HepG2 (cell line): ENCODE results near the gene IGDCC3. TPM values are rescaled to one million over a fixed set of nuclear protein-coding genes. Genes with fewer than 3 reads are reported as not detected.

Experiments
- AHDC1 ChIP-seq: sonication (generic); formaldehyde crosslinking; IDR thresholded peaks from 2 replicates; pipeline ENCODE4 v1.5.1; 2020; ENCODE audit warnings: mild to moderate bottlenecking, missing genetic modification reagents, borderline replicate concordance
- FOXC1 ChIP-seq: sonication (generic); formaldehyde crosslinking; IDR thresholded peaks from 2 replicates; pipeline ENCODE4 v1.8.0; 2022; ENCODE audit warnings: mild to moderate bottlenecking, missing genetic modification reagents, borderline replicate concordance
- MBNL3 ChIP-seq: fragments of 250-450 bp; sonication (Bioruptor Pico); conservative IDR thresholded peaks from 2 replicates; pipeline ENCODE4 v1.8.0; 2022; ENCODE audit warnings: mild to moderate bottlenecking, inconsistent platforms
- PHB2 ChIP-seq: fragments of 450-650 bp; IDR thresholded peaks from 2 replicates; pipeline ENCODE4 v1.6.1; 2018; ENCODE audit not compliant: partially characterized antibody
- POLR2AphosphoS2 ChIP-seq: IDR thresholded peaks from 2 replicates; pipeline ENCODE4 v1.6.1; 2011; ENCODE audit warnings: low read depth, low read length, improper control_type of control experiment
- SIX4 ChIP-seq: sonication (generic); formaldehyde crosslinking; IDR thresholded peaks from 2 replicates; pipeline ENCODE4 v1.4.0; 2020; ENCODE audit warnings: missing genetic modification reagents
- SP4 ChIP-seq: sonication (generic); formaldehyde crosslinking; IDR thresholded peaks from 2 replicates; pipeline ENCODE4 v1.8.1; 2023; ENCODE audit warnings: mild to moderate bottlenecking, missing genetic modification reagents
- TIGD3 ChIP-seq: sonication (generic); formaldehyde crosslinking; IDR thresholded peaks from 2 replicates; pipeline ENCODE4 v1.5.1; 2020; ENCODE audit warnings: mild to moderate bottlenecking, missing genetic modification reagents, borderline replicate concordance
- ZNF24 ChIP-seq: fragments of 450-650 bp; IDR thresholded peaks from 2 replicates; pipeline ENCODE4 v1.6.1; 2017; ENCODE audit warnings: antibody characterized with exemption, mild to moderate bottlenecking
- ZNF614 ChIP-seq: IDR thresholded peaks from 2 replicates; pipeline ENCODE4 v1.6.1; 2018; ENCODE audit warnings: missing biosample characterization, missing genetic modification reagents, inconsistent platforms, borderline replicate concordance
- ZNF639 ChIP-seq: conservative IDR thresholded peaks from 2 replicates; pipeline ENCODE4 v1.6.1; 2018; ENCODE audit warnings: missing genetic modification reagents
- ZSCAN21 ChIP-seq: sonication (generic); formaldehyde crosslinking; IDR thresholded peaks from 2 replicates; pipeline ENCODE4 v1.8.0; 2022; ENCODE audit warnings: mild to moderate bottlenecking, missing genetic modification reagents, moderate library complexity, borderline replicate concordance
- ZSCAN29 ChIP-seq: sonication (generic); formaldehyde crosslinking; conservative IDR thresholded peaks from 2 replicates; pipeline ENCODE4 v1.4.0; 2020; ENCODE audit warnings: mild to moderate bottlenecking, missing genetic modification reagents
- ZSCAN9 ChIP-seq: IDR thresholded peaks from 2 replicates; pipeline ENCODE4 v1.6.1; 2016; ENCODE audit warnings: borderline replicate concordance
- polyA plus RNA-seq, 8 experiments: library from polyadenylated mRNA; depleted of rRNA in 3 of 8; stranded (reverse) in 7 of 8; unstranded in 1 of 8; fragments of >200 nt; fragmentation: Illumina TruSeq in 4 of 8; extraction: Trizol in 4 of 8; gene quantifications; 2 replicates each; pipeline versions ENCODE4 v1.2.1 to v1.2.3, GENCODE V29; 2011 to 2016; ENCODE audit warnings: low read depth in 4 of 8, missing spikeins in 1 of 8, mixed read lengths in 1 of 8; ENCODE audit not compliant: insufficient read depth in 1 of 8
- total RNA-seq, 5 experiments: library from RNA; depleted of rRNA; stranded (reverse); fragments of >200 nt; fragmentation: Illumina TruSeq; extraction: Trizol; gene quantifications; 2 replicates each; pipeline ENCODE4 v1.2.3, GENCODE V29; 2016; ENCODE audit warnings: low read depth in 1 of 5
- TF ChIP-seq, protein P1 (sequence below): sonication (generic); formaldehyde crosslinking; IDR thresholded peaks from 2 replicates; pipeline ENCODE4 v1.9.0; 2021; ENCODE audit warnings: missing genetic modification reagents, mild to moderate bottlenecking, borderline replicate concordance
- TF ChIP-seq, protein P2 (sequence below): sonication (generic); formaldehyde crosslinking; IDR thresholded peaks from 2 replicates; pipeline ENCODE4 v1.4.0; 2020; ENCODE audit warnings: low read depth, mild to moderate bottlenecking, missing genetic modification reagents

The IGDCC3 gene
- total and polyA plus RNA-seq, 2 of the 13 experiments (the other 11 are each of a cell fraction or from before 2014, with no cell fraction given), result 30.1 to 51.8 TPM

GRCh38 chr15:65304381-65305149, 73.2 kb downstream of the IGDCC3 start, which contains the start of gene RNU5B-1 (continued):
- 0 out of 2 replicates have a peak, but pooled peaks have one; percentile 42 for TF ChIP-seq TIGD3 (CRISPR knock-in tag)
- TF ChIP-seq ZSCAN29 (CRISPR knock-in tag), result peak; percentile 78; the same call in 1 of the 2 replicates
- TF ChIP-seq FOXC1 (CRISPR knock-in tag), result no peak
- peak; percentile 93; the same call in 1 of the 2 replicates for TF ChIP-seq ZNF614 (CRISPR knock-in tag)
- 0 out of 2 replicates have a peak, but pooled peaks have one; percentile 41 for TF ChIP-seq ZSCAN21 (CRISPR knock-in tag)
- TF ChIP-seq, protein P1, sequence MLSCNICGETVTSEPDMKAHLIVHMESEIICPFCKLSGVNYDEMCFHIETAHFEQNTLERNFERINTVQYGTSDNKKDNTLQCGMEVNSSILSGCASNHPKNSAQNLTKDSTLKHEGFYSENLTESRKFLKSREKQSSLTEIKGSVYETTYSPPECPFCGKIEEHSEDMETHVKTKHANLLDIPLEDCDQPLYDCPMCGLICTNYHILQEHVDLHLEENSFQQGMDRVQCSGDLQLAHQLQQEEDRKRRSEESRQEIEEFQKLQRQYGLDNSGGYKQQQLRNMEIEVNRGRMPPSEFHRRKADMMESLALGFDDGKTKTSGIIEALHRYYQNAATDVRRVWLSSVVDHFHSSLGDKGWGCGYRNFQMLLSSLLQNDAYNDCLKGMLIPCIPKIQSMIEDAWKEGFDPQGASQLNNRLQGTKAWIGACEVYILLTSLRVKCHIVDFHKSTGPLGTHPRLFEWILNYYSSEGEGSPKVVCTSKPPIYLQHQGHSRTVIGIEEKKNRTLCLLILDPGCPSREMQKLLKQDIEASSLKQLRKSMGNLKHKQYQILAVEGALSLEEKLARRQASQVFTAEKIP (CRISPR knock-in tag), result no peak
- TF ChIP-seq POLR2AphosphoS2, result peak; percentile 99
- no peak for TF ChIP-seq SP4 (CRISPR knock-in tag)
- peak; percentile 95; the same call in 1 of the 2 replicates for TF ChIP-seq MBNL3 (CRISPR knock-in tag)
- 0 out of 2 replicates have a peak, but pooled peaks have one; percentile 37 for TF ChIP-seq ZNF639
- TF ChIP-seq ZSCAN9 (CRISPR knock-in tag), result peak; percentile 94
- TF ChIP-seq, protein P2, sequence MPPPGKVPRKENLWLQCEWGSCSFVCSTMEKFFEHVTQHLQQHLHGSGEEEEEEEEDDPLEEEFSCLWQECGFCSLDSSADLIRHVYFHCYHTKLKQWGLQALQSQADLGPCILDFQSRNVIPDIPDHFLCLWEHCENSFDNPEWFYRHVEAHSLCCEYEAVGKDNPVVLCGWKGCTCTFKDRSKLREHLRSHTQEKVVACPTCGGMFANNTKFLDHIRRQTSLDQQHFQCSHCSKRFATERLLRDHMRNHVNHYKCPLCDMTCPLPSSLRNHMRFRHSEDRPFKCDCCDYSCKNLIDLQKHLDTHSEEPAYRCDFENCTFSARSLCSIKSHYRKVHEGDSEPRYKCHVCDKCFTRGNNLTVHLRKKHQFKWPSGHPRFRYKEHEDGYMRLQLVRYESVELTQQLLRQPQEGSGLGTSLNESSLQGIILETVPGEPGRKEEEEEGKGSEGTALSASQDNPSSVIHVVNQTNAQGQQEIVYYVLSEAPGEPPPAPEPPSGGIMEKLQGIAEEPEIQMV (CRISPR knock-in tag), result no peak
- no peak; the same call in none of the 2 replicates for TF ChIP-seq SIX4 (CRISPR knock-in tag)
- TF ChIP-seq PHB2, result no peak
- no peak; the same call in 1 of the 2 replicates for TF ChIP-seq AHDC1 (CRISPR knock-in tag)
- TF ChIP-seq ZNF24, result no peak; the same call in 1 of the 2 replicates
